SK-MEL-5 (cell line): ENCODE measurements around the gene INPP4B. TPM values are rescaled to one million over a fixed set of nuclear protein-coding genes. Genes with fewer than 3 reads are reported as not detected.

ENCODE experiments used
- DNase-seq: peaks from one replicate; pipeline ENCODE4 v3.0.0-alpha.2; 2016; ENCODE audit warnings: low read depth, low spot score
- in situ Hi-C: cut with HindIII; loops from 2 replicates; pipeline ENCODE4 v1.10.0; 2016; ENCODE audit warnings: low sequenced_read_pairs, high pct_unique_total_duplicates, low pct_unique_long_range_greater_than_20kb
- total RNA-seq: library from RNA; depleted of rRNA; stranded (reverse); fragments of >200 nt; shearing (Covaris generic); gene quantifications from 2 replicates; pipeline ENCODE4 v1.2.3, GENCODE V29; 2014

Gene INPP4B
- total RNA-seq, 1 experiment from 2014 or later = 161 TPM

DNA sequence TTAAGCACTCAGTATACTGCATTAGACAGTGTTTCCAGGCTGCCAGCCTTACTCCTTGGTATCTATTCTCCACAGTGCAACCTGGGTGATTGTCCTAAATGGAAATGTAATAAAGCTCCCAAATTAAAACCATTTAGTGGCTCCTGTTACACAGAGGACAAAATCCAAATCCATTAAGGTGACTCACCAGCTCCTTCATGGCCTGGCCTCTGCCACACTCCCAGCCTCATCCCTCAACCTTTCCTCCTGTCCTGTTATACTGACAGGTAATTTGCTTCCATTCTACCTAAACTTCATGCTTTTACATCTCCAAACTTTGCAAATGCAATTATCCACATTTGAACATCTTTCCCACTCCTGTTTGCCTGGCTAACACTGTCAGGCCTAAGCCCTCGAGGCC lies 140.3 kb downstream of the INPP4B start:
- in situ Hi-C loops = no loop called here

DNA sequence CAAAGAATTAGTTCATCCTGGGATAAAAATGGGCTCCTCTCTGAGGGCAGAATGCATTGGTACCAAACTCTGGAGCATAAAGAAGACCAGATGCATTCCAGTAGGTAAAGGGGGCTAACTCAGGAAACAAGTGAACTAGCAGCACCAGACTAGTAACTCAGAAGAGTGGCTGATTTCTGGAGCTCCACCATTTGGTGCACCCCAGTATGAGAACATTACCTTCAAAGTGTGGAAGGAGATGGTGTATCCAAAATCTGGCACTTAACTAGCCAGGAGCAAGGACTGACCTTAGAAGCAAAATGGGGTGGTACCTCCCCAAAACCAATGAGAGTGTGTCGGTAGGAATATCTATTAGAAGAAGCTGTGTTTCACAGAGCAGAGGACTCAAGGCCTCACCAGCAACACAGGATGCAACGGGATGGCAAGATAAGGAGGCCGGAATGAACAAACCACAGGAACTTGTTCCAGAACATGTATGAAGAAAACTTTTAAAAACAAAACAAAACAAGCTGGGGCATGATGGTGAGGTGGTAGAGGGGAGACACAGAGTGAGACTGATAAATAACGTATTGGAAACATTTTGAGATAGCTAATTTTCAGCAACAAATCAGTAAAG lies 142.3 kb downstream of the INPP4B start:
- no peak for DNase-seq
- in situ Hi-C loops = no loop called here

More for the DNA sequence above, 140.3 kb downstream of the INPP4B start:
- DNase-seq = no peak

GRCh38 chr4:142701017-142701416 lies 145.1 kb downstream of the INPP4B start:
- in situ Hi-C loops = no loop called here
- DNase-seq = no peak

DNA sequence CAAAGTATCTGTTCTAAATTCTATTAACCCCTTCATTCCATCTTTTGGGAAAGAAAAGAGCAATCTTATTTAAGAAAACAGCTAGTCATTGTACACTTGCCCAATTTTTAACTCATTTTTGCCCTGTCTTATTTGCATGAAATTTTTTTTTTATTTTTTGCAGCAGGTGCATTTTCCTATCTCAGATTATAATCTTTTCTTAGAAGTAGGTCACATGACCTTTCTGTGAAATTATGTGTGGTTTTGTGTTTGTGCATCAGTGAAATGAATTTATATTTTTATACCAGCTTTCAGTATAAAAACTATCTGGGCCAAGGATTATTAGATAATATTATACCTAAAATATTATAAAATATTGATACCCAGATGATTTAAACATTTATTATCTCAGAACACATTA lies 145.6 kb downstream of the INPP4B start:
- in situ Hi-C loops = no loop called here
- DNase-seq = no peak

- in situ Hi-C loops = no loop called here
- DNase-seq = no peak
These were observed 147.5 kb downstream of the INPP4B start for GRCh38 chr4:142698552-142698951.

GRCh38 chr4:142697928-142698327 lies 148.2 kb downstream of the INPP4B start:
- DNase-seq = no peak
- in situ Hi-C loops = no loop called here

DNA sequence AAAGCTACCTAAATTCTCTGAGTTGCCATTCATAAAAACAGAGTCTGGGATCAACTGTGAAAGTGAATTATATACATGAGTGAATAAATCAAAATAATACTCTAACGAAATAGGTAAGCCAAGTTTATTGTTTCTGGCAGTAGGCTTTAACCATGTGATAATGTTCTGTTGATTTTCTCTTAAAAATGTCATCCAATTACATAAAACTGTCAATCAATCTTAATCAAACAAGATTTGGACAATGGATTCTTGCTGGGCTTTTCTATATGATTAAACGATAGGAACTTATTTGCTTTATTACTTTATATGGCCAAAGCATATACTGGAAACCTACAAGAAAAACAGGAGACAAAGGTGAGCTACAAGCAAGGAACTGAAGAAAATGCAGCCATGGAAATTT lies 148.8 kb downstream of the INPP4B start:
- in situ Hi-C loops = no loop called here
- no peak for DNase-seq

GRCh38 chr4:142696334-142697122 lies 149.6 kb downstream of the INPP4B start:
- in situ Hi-C loops = no loop called here

DNA sequence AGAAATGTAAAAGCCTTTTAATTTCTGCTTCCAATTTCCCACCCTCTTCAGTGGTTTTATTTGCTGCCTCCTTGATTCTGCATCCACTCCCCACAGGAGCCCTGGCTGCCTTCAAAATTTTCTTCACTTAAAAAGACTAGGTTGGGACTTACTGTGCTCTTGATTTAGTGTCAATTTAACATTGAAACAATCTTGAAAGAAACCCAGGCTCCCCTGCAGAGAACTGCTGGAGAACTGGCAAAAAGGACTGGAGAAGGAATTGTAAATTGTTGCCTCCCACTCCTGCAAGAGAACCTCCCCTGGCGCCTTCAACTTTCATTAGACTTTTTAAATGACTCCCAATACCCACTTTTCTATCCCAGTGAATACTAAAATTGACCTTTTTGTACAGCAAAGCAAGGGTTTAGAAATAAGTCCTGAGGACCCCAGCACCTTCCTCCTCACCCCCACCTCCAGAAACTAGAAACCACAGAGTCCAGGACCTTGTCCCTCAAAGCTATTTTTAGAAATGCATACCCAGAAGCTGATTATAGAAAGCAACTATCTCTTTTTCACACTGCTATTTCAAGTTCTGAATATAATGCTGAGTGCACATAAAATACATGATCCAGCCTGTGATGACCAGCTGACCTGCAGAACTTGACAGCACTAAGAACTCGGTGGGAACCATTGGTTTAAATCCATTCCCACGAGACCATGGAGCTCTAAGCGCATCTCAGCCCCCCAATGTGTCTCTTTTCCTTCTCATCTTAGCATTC lies 155.5 kb downstream of the INPP4B start:
- in situ Hi-C loops = no loop called here
- no peak for DNase-seq

More at GRCh38 chr4:142696334-142697122, 149.6 kb downstream of the INPP4B start:
- no peak for DNase-seq

GRCh38 chr4:142687547-142688275 lies 158.4 kb downstream of the INPP4B start:
- no peak for DNase-seq
- in situ Hi-C loops = no loop called here

- DNase-seq = no peak
- in situ Hi-C loops = no loop called here
These were observed 160.0 kb downstream of the INPP4B start for GRCh38 chr4:142686081-142686480.

GRCh38 chr4:142683997-142684396 lies 162.1 kb downstream of the INPP4B start:
- DNase-seq = no peak
- in situ Hi-C loops = no loop called here

- no peak for DNase-seq
- in situ Hi-C loops = no loop called here
These were observed 162.6 kb downstream of the INPP4B start for GRCh38 chr4:142683503-142683902.

GRCh38 chr4:142671516-142671915 lies 174.6 kb downstream of the INPP4B start:
- DNase-seq = peak; percentile 24
- in situ Hi-C loops = no loop called here

DNA sequence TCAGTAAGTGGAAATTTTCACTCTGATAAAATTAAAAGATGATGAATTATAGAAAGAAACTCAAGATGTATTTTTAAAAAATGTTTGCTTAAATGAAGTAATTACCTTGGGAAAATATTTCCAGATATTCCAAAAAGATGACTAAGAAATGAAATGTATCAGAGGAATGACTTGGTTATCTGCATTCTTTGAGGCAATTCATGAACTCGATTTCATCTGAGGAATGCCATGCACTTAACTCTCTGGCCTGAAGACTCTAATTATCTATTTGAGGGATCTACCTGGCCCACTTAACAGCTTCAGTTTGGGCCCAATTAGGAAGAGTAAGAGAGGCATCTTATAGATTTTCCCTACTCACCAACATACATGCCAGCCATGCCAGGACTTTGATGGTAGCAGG lies 182.3 kb downstream of the INPP4B start:
- in situ Hi-C loops = no loop called here
- no peak for DNase-seq

GRCh38 chr4:142660728-142661127 lies 185.4 kb downstream of the INPP4B start:
- in situ Hi-C loops = no loop called here
- no peak for DNase-seq

- in situ Hi-C loops = no loop called here
- no peak for DNase-seq
These were observed 189.9 kb downstream of the INPP4B start for GRCh38 chr4:142656178-142656577.

DNA sequence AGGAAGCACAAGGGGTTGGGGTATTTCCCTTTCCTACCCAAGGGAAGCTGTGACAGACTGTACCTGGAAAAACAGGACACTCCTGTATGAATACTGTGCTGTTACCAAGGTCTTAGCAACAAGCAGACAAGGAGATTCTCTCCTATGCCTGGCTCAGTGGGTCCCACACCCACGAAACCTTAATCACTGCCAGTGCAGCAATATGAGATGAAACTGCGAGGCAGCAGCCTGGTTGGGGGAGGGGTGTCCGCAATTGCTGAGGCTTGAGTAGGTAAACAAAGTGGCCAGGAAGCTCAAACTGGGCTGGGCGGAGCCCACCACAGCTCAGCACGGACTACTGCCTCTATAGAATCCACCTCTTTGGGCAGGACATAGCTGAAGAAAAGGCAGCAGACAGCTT lies 197.7 kb downstream of the INPP4B start:
- no peak for DNase-seq
- in situ Hi-C loops = no loop called here
